Activated CD4-positive, alpha-beta T cell treated with anti-CD3 and anti-CD28 coated beads for 48 hours (primary cell): ENCODE results near the gene SLC22A1.
"Not testable (repeated sequence)": the region's sequence is repeated elsewhere in the genome, so short reads cannot be mapped to it uniquely, and the experiment has no call there.

Source experiments
- DNase-seq: peaks from one replicate; pipeline ENCODE4 v3.0.0-alpha.2; 2020

Gene SLC22A1

GRCh38 chr6:160121558-160121957 is at the start of gene SLC22A1:
SLC22A1 (plus strand) TSS chr6:160121815; CDS start chr6:160121936, 121 bp downstream.
- DNase-seq, result no peak

- DNase-seq, result no peak
These were observed 48.3 kb upstream of the SLC22A1 start for GRCh38 chr6:160073272-160073671.

DNA sequence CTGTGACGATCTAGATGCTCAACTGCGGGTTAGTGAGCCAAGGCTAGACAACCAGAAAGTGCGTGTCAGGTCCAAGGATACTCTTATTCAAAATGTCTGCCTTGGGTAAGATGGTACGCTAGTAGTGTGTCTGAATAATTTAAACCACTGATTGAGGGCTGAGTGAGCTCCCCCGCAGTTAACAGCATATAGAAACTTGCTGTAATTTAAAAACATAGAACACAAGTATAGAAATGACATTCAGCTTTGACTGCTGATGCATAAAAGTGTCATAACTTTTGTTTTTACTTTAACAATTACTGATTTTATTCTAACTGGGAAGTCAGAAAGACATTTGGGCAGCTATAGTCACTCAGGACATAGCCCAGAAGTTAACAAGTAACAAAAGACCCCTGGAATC is 45.6 kb upstream of the SLC22A1 start:
- DNase-seq, result no peak

GRCh38 chr6:160077024-160077423 is 44.6 kb upstream of the SLC22A1 start:
- no peak for DNase-seq

DNA sequence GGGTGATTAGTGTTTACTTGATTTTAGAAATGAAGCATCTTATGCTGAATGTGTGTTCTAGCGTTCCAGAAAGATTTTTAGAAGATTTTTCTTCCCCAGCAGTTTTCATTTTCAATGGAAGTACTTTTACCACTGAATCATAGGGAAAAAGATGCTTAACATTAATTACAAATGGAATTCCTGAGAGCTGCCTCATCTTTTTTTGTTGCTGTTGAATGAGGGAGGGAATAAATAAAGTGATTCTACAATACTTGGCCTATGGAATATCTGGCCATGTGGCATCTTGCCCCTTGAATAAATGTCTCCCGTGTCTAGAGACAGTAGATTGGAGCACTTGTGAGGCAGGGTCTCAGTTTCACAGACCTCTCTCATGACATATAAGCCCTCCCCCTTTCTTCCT is 44.1 kb upstream of the SLC22A1 start:
- no peak for DNase-seq

DNA sequence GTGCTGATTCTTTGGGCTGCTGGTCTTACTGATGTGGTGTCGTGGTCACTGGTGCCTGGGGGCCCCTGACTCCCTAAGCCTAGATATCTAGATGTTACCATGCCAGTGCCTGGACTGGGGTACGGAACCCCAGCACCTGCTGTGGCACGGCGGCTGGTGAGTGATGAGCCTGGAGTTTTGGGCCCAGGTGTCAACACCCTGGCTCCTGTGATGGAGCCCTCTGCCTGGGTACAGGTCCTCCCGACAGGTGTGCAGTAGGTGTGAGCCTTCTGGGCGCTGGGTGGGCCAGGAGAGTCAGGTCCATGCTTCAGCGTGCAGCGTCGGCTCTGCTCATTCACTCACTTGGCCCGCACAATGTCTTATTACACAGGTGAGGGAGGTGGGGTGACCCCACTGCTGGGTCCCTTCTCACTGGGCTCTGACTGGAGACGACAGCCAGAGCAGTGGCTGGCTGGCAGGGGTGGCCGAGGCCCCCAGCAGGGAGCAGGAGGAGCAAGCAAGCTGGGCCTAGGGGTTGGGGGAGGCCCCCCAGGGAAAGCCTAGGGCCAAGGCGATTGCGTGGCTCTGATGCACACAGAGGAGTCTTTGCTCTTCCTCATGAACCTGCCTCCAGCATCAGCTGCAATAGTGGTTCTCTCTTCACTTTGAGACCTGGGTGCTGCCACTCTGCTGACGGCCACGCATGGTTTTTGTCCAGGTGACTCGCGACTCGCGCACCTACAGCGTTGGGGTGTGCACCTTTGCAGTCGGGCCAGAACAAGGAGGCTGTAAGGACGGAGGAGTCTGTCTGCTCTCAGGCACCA is 42.5 kb upstream of the SLC22A1 start:
- DNase-seq, result no peak

DNA sequence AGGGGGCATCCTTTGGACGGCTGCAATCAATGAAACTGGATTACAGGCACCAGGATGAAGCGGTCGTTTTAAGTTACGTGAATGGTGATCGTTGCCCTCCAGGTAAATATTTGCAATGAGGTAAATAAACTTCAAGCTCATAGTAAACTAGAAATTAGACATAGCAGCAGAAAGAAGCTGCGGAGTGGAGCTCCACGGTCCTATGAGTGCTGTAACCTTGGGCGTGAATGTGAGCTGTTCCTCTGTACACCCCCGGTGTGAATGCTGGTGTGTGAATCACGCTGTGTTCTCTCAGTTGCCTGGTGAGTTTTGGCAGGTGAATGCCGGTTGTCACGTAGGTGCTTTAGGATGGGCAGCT is 42.0 kb upstream of the SLC22A1 start:
- no peak for DNase-seq

DNA sequence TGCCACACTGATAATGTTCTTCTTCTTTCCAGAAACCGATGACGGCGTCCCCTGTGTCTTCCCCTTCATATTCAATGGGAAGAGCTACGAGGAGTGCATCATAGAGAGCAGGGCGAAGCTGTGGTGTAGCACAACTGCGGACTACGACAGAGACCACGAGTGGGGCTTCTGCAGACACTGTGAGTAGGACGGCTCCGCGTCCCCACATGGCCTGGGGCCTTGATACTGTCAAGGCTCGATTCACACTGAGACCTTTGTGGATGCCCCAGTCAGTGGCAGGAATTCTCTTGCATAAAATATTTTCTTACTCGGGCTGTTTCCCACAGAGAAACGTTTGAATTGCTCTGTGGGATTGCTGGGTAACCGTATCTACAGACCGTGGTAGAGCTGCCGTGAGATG is 41.5 kb upstream of the SLC22A1 start:
- DNase-seq, result no peak

DNA sequence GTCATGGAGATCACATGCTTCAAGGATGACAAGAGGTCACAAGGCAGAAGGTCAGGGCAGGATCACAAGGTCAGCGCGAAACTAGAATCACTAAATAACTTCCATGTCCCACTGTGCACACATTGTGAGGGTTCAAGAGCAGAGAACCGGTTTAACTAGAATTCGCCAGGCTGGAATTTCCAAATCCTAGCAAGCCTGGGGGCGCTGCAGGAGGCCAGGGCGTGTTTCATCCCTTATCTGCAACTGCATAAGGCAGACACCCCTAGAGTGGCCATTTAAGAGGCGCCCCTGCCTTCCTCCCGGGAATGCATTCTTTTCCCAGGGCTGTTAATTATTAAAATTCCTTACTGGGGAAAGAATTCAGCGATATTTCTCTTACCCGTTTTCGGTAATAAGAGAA is 40.2 kb upstream of the SLC22A1 start:
- no peak for DNase-seq

DNA sequence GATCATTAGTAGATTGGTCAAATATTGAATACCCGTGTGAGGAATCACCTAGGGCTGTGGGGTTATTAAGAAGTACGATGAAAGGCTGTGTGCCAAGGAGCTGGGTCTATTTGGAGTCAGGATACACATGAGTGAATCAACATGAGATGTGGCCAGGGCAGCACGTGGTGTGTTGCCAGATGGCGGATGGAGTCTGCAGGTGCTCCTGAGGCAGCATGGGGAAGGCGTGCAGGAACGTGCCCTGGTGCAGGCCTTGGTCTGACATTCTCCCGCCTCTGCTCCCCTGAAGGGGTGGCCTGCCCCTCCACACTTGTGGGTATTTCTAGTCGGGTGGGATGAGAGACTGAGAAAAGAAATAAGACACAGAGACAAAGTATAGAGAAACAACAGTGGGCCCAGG is 39.0 kb upstream of the SLC22A1 start:
- no peak for DNase-seq

- no peak for DNase-seq
These were observed 37.3 kb upstream of the SLC22A1 start for GRCh38 chr6:160084198-160084776.

DNA sequence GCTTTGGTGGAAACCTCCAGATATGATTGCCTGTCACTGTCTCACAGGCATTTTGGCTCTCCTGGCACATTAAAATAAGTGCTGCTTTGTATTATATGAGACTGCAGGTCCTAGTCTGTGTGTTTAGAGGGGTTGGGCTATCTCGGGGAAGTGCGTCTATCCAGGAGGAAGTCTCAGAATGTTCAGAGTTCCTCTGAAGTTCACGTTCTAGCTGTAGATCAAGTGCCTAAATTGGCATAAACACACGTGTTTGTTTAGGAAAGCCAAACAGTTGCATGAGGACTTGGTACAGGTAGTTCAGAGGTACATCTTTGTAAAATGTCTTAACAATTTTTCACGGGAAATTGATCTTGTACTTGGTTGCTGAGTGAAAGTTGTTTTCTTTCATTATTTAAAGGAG is 36.4 kb upstream of the SLC22A1 start:
- no peak for DNase-seq

DNA sequence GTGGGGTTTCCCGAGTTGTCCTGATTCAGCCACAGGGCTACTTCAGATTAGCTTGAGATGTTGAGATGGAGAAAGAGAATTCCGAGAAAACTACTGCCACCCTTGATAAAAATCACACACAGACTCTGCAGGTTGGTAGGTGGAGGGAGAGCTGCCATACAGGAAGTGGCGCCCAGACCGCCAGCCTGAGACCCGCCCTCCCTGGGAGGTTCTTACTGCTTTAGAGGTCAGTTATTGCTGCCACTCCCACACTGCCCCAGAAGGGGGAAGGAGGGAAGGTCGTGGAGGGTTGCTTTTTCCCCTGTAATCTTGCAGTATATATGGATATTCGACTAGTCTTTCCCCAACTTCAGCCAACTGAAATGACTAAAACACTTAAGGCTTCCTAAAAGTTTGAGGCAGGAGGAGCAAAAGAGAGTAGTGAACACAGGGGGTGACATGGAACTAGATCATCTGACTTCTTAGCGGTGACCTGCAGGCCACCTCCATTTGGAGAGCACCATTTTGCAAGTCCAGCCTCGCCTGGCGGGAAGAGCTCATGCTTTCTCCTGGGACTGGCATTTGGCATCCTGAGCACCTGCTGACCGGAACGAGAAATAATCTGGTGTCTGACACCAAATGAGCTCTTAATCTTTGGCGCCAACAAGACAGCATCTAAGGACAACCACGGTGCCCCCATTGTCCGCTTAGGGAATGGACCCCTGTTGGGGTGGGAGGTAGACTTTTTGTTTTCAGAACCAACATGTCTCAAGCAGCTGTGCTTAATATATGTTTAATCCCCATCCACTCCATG is 35.7 kb upstream of the SLC22A1 start:
- no peak for DNase-seq

GRCh38 chr6:160086754-160087153 is 34.9 kb upstream of the SLC22A1 start:
- DNase-seq, result no peak

GRCh38 chr6:160088069-160088783 is 33.4 kb upstream of the SLC22A1 start:
- DNase-seq, result no peak

DNA sequence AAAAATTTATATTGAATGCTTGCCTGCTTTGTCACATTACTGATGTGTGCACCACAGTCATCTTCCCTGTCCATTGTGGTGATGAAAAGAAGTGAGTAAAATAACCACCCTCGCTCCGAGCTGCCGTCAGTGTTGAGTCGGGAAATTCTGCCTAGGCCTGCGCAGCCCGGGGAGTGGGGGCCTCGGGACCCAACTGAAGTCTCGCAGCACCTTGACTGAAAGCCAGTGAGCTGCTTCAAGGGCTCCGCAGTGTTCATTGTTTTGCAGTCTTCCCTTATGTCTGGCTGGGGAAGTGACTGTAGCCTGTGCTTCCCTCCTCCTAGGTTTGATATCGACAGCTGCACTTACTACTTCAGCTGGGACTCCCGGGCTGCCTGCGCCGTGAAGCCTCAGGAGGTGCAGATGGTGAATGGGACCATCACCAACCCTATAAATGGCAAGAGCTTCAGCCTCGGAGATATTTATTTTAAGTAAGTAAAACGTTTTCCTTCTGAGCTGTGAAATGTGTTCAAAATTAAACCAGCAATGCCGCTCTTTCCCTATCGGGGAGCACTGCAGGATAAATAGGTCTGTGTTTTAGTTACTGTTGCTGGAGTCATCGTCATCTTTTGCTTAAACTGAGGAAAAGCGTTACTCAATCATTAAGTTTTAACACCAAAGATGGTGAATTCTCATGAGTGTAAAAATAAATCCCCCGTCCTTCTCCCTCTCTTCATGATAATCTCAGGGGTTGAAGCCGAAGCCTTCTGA is 32.7 kb upstream of the SLC22A1 start:
- no peak for DNase-seq

DNA sequence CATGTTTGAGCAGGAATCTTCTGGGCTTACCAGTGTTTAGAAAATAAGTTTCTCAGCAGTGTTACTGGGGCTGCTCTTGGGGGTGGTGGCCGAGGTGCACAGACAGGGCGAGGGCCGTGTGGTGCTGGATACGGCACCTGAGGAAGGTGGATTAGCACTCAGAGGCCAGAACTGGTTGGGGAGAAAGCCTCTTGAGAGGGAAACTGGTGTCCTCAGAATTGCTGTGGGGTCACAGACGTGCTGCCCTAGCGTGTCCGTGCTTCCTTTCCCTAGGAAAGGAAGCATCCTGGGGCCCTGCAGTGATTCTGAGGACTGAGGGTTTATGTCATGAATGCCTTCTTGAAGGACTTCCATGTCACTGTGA is 32.1 kb upstream of the SLC22A1 start:
- DNase-seq, result no peak

DNA sequence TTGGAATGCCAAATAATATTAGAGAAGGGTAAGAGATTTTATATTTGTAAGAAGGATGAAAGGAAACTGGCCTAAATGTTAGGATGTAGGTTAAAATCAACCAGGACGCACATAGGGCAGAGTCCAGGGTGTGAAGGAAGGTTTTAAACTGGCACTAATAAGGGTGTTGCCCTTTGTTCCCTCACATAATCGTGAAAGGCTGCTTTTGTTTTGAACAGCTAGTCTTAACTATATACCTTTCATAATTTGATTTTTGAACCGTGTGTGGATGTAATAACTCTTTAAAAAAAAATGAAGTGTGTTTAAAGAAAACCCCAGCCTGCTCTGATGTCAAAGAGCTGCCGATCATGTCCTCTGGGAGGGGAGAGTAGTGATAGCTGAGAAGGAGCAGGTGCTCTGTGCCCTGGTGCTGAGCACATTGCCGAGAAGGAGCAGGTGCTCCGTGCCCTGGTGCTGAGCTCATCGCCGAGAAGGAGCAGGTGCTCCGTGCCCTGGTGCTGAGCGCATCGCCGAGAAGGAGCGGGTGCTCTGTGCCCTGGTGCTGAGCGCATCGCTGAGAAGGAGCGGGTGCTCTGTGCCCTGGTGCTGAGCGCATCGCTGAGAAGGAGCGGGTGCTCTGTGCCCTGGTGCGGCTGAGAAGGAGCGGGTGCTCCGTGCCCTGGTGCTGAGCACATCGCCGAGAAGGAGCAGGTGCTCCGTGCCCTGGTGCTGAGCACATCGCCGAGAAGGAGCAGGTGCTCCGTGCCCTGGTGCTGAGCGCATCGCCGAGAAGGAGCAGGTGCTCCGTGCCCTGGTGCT is 31.0 kb upstream of the SLC22A1 start:
- not testable (repeated sequence) for DNase-seq

DNA sequence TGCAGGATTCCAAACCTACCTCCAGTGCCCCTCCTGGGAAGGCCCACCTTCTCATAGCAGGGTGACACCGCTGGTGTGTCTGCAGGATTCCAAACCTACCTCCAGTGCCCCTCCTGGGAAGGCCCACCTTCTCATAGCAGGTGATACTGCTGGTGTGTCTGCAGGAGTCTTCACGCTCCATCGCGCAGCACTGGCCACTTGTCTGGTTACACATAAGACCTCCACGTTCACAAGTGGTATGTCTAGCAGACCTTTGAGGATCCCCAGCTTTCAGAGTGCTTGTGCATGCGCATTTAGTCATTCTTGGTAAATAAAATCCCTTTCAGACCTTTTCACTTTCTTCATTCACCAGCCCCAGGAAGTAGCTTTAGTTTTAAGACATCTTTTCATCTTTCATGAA is 29.4 kb upstream of the SLC22A1 start:
- not testable (repeated sequence) for DNase-seq

GRCh38 chr6:160092602-160093001 is 29.0 kb upstream of the SLC22A1 start:
- DNase-seq, result no peak

- DNase-seq, result no peak
These were observed 28.6 kb upstream of the SLC22A1 start for GRCh38 chr6:160093061-160093460.

DNA sequence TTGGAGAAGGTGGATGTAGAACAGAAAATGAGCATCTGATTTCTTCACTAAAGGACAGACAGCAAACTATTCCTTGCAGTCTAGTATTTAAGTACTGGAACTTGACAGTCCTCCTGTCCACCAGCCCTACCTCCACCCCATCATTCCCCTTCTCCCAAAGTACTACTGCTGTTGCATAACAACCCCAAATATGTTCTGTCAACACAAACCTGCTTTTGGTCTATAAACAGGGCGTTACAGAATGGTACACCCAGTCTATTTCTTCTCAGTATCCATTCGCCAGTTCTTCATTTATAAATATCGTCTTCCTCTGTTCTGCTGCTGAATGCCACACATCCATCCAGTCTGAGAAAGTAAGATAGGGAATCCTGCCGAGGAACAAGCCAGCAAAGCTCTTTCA is 27.7 kb upstream of the SLC22A1 start:
- DNase-seq, result no peak
